ES-I3 (cell line): ENCODE data around the gene MAPT.

Experiments used
- H3K36me3 ChIP-seq: 2 replicates; pipeline ENCODE4 v1.6.1; 2013; ENCODE audit warnings: mild to moderate bottlenecking, low read length, control low read depth, moderate library complexity; ENCODE audit not compliant: insufficient read depth
- H3K4me1 ChIP-seq: 2 replicates; pipeline ENCODE4 v1.6.1; 2013; ENCODE audit warnings: mild to moderate bottlenecking, control low read depth, low read length; ENCODE audit not compliant: insufficient read depth
- H3K9ac ChIP-seq: 2 replicates; pipeline ENCODE4 v1.6.1; 2013; ENCODE audit warnings: low read depth, mild to moderate bottlenecking, low read length, moderate library complexity
- H3K9me3 ChIP-seq: 2 replicates; pipeline ENCODE4 v1.6.1; 2013; ENCODE audit warnings: mild to moderate bottlenecking, low read length, moderate library complexity; ENCODE audit not compliant: control insufficient read depth, insufficient read depth

MAPT gene

GRCh38 chr17:45917081-45917480 lies 22.7 kb downstream of the MAPT start:
- Histone ChIP-seq H3K9ac (no peak overlapping the region), H3K36me3 (no peaks in the 10 kb centered on the region), H3K4me1 (no peaks in the 10 kb centered on the region; the same call in 1 of the 2 replicates), H3K9me3 (peaks cover 7% of the 10 kb centered on the region)

- no peaks in the 10 kb centered on the region for H3K36me3 ChIP-seq
- no peaks in the 10 kb centered on the region; the same call in 1 of the 2 replicates for H3K4me1 ChIP-seq
- H3K9me3 ChIP-seq = no peaks in the 10 kb centered on the region; the same call in 1 of the 2 replicates
- H3K9ac ChIP-seq = no peak overlapping the region
These were observed 23.9 kb downstream of the MAPT start for GRCh38 chr17:45918241-45918745.

GRCh38 chr17:45919136-45919535 lies 24.8 kb downstream of the MAPT start:
- Histone ChIP-seq H3K36me3 (no peaks in the 10 kb centered on the region), H3K9ac (no peak overlapping the region), H3K4me1 (no peaks in the 10 kb centered on the region; the same call in 1 of the 2 replicates), H3K9me3 (no peaks in the 10 kb centered on the region)

- Histone ChIP-seq H3K36me3 (no peaks in the 10 kb centered on the region), H3K9ac (no peak overlapping the region), H3K9me3 (no peaks in the 10 kb centered on the region), H3K4me1 (no peaks in the 10 kb centered on the region; the same call in 1 of the 2 replicates)
These were observed 25.7 kb downstream of the MAPT start for GRCh38 chr17:45920083-45920482.

- Histone ChIP-seq H3K9me3 (peaks cover 6% of the 10 kb centered on the region), H3K9ac (no peak overlapping the region), H3K36me3 (no peaks in the 10 kb centered on the region), H3K4me1 (no peaks in the 10 kb centered on the region)
These were observed 29.3 kb downstream of the MAPT start for GRCh38 chr17:45923511-45924268.

GRCh38 chr17:45924332-45924820 lies 30.0 kb downstream of the MAPT start:
- no peaks in the 10 kb centered on the region for H3K4me1 ChIP-seq
- peaks cover 11% of the 10 kb centered on the region for H3K9me3 ChIP-seq
- H3K36me3 ChIP-seq = no peaks in the 10 kb centered on the region
- H3K9ac ChIP-seq = no peak overlapping the region

- Histone ChIP-seq H3K4me1 (no peaks in the 10 kb centered on the region), H3K9ac (no peak overlapping the region), H3K36me3 (no peaks in the 10 kb centered on the region), H3K9me3 (peaks cover 15% of the 10 kb centered on the region)
These were observed 31.0 kb downstream of the MAPT start for GRCh38 chr17:45925311-45925710.

GRCh38 chr17:45927247-45927646 lies 32.9 kb downstream of the MAPT start:
- Histone ChIP-seq H3K9me3 (peaks cover 15% of the 10 kb centered on the region), H3K4me1 (no peaks in the 10 kb centered on the region)

GRCh38 chr17:45929344-45929743 lies 35.0 kb downstream of the MAPT start:
- peaks cover 15% of the 10 kb centered on the region for H3K9me3 ChIP-seq

More at GRCh38 chr17:45927247-45927646, 32.9 kb downstream of the MAPT start:
- Histone ChIP-seq H3K9ac (no peak overlapping the region), H3K36me3 (no peaks in the 10 kb centered on the region)

GRCh38 chr17:45930420-45930951 lies 36.1 kb downstream of the MAPT start:
- H3K9me3 ChIP-seq = peaks cover 15% of the 10 kb centered on the region
- no peaks in the 10 kb centered on the region for H3K36me3 ChIP-seq
- no peak overlapping the region for H3K9ac ChIP-seq
- H3K4me1 ChIP-seq = no peaks in the 10 kb centered on the region

More at GRCh38 chr17:45929344-45929743, 35.0 kb downstream of the MAPT start:
- Histone ChIP-seq H3K36me3 (no peaks in the 10 kb centered on the region), H3K4me1 (no peaks in the 10 kb centered on the region), H3K9ac (no peak overlapping the region)

GRCh38 chr17:45931677-45932076 lies 37.3 kb downstream of the MAPT start:
- no peak overlapping the region for H3K9ac ChIP-seq
- H3K36me3 ChIP-seq = no peaks in the 10 kb centered on the region
- no peaks in the 10 kb centered on the region for H3K4me1 ChIP-seq
- H3K9me3 ChIP-seq = peaks cover 15% of the 10 kb centered on the region

GRCh38 chr17:45934044-45934979 lies 40.0 kb downstream of the MAPT start:
- H3K9ac ChIP-seq = no peak overlapping the region
- no peaks in the 10 kb centered on the region for H3K36me3 ChIP-seq
- peaks cover 4% of the 10 kb centered on the region; the same call in 1 of the 2 replicates for H3K9me3 ChIP-seq
- peaks cover under 1% of the 10 kb centered on the region for H3K4me1 ChIP-seq

GRCh38 chr17:45935197-45935709 lies 40.9 kb downstream of the MAPT start:
- no peak overlapping the region for H3K9ac ChIP-seq
- no peaks in the 10 kb centered on the region; the same call in 1 of the 2 replicates for H3K9me3 ChIP-seq
- H3K36me3 ChIP-seq = no peaks in the 10 kb centered on the region
- peaks cover 4% of the 10 kb centered on the region for H3K4me1 ChIP-seq
